Esophagus muscularis mucosa (tissue), 4 donors: Measurements from ENCODE around the gene EP400. TPM values are rescaled to one million over a fixed set of nuclear protein-coding genes. Genes with fewer than 3 reads are reported as not detected.
"Not testable (repeated sequence)": the region's sequence is repeated elsewhere in the genome, so short reads cannot be mapped to it uniquely, and the experiment has no call there.

Experiments
- DNase-seq: peaks from one replicate; pipeline ENCODE4 v3.0.0-alpha.2; 2017; ENCODE audit errors: extremely low spot score
- H3K27ac ChIP-seq, 4 donors: fragments of 200-600 bp; sonication (generic); replicated peaks in 1 of 4; 1 replicate in 3 of 4; 2 replicates in 1 of 4; pipeline ENCODE4 v1.5.1; 2016 to 2019; ENCODE audit warnings: mild to moderate bottlenecking in 1 of 4
- H3K27me3 ChIP-seq, 4 donors: fragments of 200-600 bp; sonication (generic); one replicate each; pipeline versions ENCODE4 v1.5.1 to v1.6.0; 2016 to 2019
- H3K36me3 ChIP-seq, 4 donors: fragments of 200-600 bp; sonication (generic); one replicate each; pipeline ENCODE4 v1.5.1; 2016 to 2019
- H3K4me1 ChIP-seq, 4 donors: fragments of 200-600 bp; sonication (generic); one replicate each; pipeline ENCODE4 v1.5.1; 2016 to 2019
- H3K4me3 ChIP-seq, 4 donors: fragments of 200-600 bp; sonication (generic); 1 replicate in 2 of 4; 2 replicates in 2 of 4; pipeline ENCODE4 v1.5.1; 2016 to 2019; ENCODE audit warnings: mild to moderate bottlenecking in 4 of 4, moderate library complexity in 1 of 4
- H3K9me3 ChIP-seq, 4 donors: fragments of 200-600 bp; sonication (generic); 1 replicate in 3 of 4; 2 replicates in 1 of 4; pipeline ENCODE4 v1.5.1; 2016 to 2019
- EP300 ChIP-seq: sonication (generic); formaldehyde crosslinking; IDR thresholded peaks from one replicate; pipeline ENCODE4 v1.6.1; 2017; ENCODE audit warnings: antibody characterized with exemption
- POLR2A ChIP-seq: fragments of 450-650 bp; IDR thresholded peaks from one replicate; pipeline ENCODE4 v1.6.1; 2017; ENCODE audit warnings: antibody characterized with exemption, moderate library complexity, mild to moderate bottlenecking, low read depth
- POLR2AphosphoS5 ChIP-seq, 2 donors: sonication (generic); formaldehyde crosslinking; IDR thresholded peaks; one replicate each; pipeline ENCODE4 v1.6.1; 2017; ENCODE audit warnings: antibody characterized with exemption in 2 of 2
- WGBS: methylation state at CpG from one replicate; pipeline ENCODE4 v1.1.5; 2018; 5-methylcytosine and 5-hydroxymethylcytosine counted together
- intact Hi-C: fragments of 100-400 bp; cut with DNase I; formaldehyde crosslinking; loops from one replicate; pipeline ENCODE4 v1.15.1; 2023
- total RNA-seq, 4 donors: library from RNA; depleted of rRNA; stranded (reverse); fragments of >200 nt; gene quantifications; one replicate each; pipeline versions ENCODE4 v1.1.0 to v1.2.1, GENCODE V29; 2016
- TF ChIP-seq, protein P1 (sequence below), 3 experiments: fragments of 200-600 bp in 2 of 3; fragments of 450-650 bp in 1 of 3; sonication (generic) in 2 of 3; IDR thresholded peaks; one replicate each; pipeline ENCODE4 v1.5.1; 2017 to 2019; ENCODE audit warnings: antibody characterized with exemption in 3 of 3, mild to moderate bottlenecking in 2 of 3, moderate library complexity in 1 of 3

EP400 gene
- total RNA-seq, 4 donors from 2014 or later: 16.9 to 31.1 (median 22.4) TPM

- peaks cover 23 to 47% (median 37%) of the 10 kb centered on the region in 4 donors for H3K4me1 ChIP-seq
- no peak for DNase-seq
- H3K36me3 ChIP-seq: peaks cover 9 to 22% (median 15%) of the 10 kb centered on the region in 4 donors
- TF ChIP-seq POLR2A: no peak
- TF ChIP-seq EP300: no peak
- no peak for TF ChIP-seq POLR2AphosphoS5 (IDR thresholded peaks at IDR 0.05)
- TF ChIP-seq, protein P1, sequence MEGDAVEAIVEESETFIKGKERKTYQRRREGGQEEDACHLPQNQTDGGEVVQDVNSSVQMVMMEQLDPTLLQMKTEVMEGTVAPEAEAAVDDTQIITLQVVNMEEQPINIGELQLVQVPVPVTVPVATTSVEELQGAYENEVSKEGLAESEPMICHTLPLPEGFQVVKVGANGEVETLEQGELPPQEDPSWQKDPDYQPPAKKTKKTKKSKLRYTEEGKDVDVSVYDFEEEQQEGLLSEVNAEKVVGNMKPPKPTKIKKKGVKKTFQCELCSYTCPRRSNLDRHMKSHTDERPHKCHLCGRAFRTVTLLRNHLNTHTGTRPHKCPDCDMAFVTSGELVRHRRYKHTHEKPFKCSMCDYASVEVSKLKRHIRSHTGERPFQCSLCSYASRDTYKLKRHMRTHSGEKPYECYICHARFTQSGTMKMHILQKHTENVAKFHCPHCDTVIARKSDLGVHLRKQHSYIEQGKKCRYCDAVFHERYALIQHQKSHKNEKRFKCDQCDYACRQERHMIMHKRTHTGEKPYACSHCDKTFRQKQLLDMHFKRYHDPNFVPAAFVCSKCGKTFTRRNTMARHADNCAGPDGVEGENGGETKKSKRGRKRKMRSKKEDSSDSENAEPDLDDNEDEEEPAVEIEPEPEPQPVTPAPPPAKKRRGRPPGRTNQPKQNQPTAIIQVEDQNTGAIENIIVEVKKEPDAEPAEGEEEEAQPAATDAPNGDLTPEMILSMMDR (IDR thresholded peaks at IDR 0.05): no peak
- H3K4me3 ChIP-seq: no peak overlapping the region
- intact Hi-C loops: loop anchor here (2.0 to 5.0 kb wide), 3 partner anchors 19 to 101 kb away; partner anchors contain the start of gene PUS1
- H3K27me3 ChIP-seq: no peaks in the 10 kb centered on the region
- H3K27ac ChIP-seq: peak overlapping the region; percentile 83 to 91 (median 89)
- no peaks in the 10 kb centered on the region for H3K9me3 ChIP-seq
- 94% methylated on average over 1 of the region's 1 CpG for WGBS
Measured at GRCh38 chr12:131948166-131948712, 1.5 kb upstream of the EP400 start.

DNA sequence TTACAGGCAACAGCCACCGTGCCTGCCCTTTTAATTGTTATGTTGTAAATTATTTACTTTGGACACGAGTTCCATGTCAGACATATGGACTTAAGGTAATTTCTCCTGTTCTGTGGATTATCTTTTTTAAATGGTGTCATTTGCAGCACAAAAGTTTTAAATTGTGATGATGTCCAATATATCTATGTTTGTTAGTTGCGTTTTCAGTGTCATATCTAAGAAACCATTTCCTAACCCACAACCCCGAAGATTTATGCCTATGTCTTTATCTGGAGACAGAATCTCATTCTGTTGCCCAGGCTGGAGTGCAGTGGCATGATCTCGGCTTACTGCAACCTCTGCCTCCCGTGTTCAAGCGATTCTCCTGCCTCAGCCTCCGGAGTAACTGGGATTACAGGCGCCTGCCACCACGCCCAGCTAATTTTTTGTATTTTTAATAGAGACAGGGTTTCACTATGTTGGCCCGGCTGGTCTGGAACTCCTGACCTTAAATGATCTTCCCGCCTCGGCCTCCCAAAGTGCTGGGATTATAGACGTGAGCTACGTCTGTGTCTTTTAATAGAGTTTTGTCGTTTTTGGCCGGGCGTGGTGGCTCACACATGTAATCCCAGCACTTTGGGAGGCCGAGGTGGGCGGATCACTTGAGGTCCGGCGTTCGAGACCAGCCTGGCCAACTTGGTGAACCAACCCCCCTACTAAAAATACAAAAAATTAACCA is 870 bp upstream of the EP400 start:
- not testable (repeated sequence) for DNase-seq
- WGBS: 55% methylated on average over 13 of the region's 23 CpGs

DNA sequence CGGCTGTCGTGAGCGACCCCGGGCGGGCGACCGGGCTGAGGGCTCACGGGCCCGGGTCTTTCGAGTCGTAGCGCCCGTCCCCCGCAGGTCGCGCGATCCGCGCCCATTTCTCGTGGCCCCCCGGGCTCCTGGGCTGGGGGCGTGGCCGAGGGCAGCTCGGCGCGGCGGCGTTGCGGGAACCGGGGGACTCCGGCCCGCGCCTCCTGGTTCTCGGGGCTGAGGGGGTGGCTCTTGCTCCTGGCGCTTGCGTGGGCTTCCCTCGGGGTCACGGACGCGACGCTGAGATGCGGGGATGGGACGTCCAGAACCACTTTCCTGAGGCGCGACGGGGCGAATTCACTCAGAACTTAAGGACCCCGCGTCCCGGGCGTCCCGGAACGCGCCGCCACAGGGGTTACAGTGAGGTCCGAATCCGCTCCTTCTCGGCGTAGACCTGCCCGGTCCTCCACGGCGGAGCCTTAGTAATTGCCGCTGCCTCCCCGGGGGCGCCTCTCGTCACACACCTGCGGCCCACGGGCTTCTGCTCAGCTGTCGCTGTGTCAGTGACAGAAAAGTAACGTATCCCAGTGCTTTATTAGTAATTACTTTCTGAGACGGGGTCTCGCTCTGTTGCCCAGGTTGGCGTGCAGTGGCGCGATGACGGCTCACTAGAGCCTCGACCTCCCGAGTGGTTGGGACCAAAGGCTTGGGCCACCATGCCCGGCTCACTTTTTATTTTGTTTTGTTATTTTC is 606 bp downstream of the EP400 start:
- H3K36me3 ChIP-seq: peaks cover 0 to 1% (median 0%) of the 10 kb centered on the region in 4 donors
- intact Hi-C loops: no loop called here
- DNase-seq: peak; percentile 88
- TF ChIP-seq POLR2AphosphoS5 (IDR thresholded peaks at IDR 0.05) (no peak), POLR2A (no peak), EP300 (no peak)
- TF ChIP-seq, protein P1 (IDR thresholded peaks at IDR 0.05): no peak
- H3K27ac ChIP-seq: peak overlapping the region; percentile 83 to 91 (median 89)
- H3K9me3 ChIP-seq: no peaks in the 10 kb centered on the region
- 2% methylated on average over 26 of the region's 79 CpGs for WGBS
- peak overlapping the region; percentile 71 to 100 (median 98) for H3K4me3 ChIP-seq
- peaks cover 23 to 69% (median 41%) of the 10 kb centered on the region in 4 donors for H3K4me1 ChIP-seq
- H3K27me3 ChIP-seq: no peaks in the 10 kb centered on the region

More for the DNA sequence above, 870 bp upstream of the EP400 start:
- H3K27me3 ChIP-seq, H3K9me3 ChIP-seq: not testable (repeated sequence)
- peaks cover 23 to 54% (median 39%) of the 10 kb centered on the region in 4 donors for H3K4me1 ChIP-seq
- peak overlapping the region; percentile 71 to 100 (median 98) for H3K4me3 ChIP-seq
- H3K36me3 ChIP-seq: peaks cover 7 to 16% (median 11%) of the 10 kb centered on the region in 4 donors
- peak overlapping the region; percentile 83 to 91 (median 89) for H3K27ac ChIP-seq
- intact Hi-C loops: loop anchor here (2.0 to 5.0 kb wide), 3 partner anchors 20 to 102 kb away; partner anchors contain the start of gene PUS1

DNA sequence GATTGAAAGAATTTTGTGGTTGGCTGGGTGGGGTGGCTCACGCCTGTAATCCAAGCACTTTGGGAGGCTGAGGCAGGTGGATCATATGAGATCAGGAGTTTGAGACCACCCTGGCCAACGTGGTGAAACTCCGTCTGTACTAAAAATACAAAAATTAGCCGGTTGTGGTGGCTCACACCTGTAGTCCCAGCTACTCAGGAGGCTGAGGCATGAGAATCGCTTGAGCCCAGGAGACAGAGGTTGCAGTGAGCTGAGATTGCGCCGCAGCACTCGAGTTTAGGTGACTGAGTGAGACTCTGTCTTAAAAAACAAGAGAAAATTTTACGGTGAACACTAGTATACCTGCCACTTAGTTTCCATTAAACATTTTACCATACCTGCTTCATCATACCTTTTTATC is 4.1 kb downstream of the EP400 start:
- WGBS: 94% methylated on average over 9 of the region's 9 CpGs
- DNase-seq, H3K4me3 ChIP-seq, intact Hi-C loops, H3K27me3 ChIP-seq, H3K27ac ChIP-seq, H3K36me3 ChIP-seq, H3K9me3 ChIP-seq: not testable (repeated sequence)
- H3K4me1 ChIP-seq: peaks cover 29 to 88% (median 64%) of the 10 kb centered on the region in 4 donors

DNA sequence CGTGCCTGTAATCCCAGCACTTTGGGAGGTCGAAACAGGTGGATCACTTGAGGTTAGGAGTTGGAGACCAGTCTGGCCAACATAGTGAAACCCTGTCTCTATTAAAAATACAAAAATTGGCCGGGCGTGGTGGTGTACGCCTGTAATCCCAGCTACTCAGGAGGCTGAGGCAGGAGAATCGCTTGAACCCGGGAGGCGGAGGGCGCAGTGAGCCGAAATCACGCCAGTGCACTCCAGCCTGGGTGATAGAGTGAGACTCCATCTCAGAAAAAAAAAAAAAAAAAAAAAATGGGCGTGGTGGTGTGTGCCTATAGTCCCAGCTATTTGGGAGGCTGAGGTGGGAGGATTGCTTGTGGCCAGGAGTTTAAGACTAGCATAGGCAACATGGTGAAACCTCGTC is 4.7 kb downstream of the EP400 start:
- H3K4me1 ChIP-seq: peaks cover 34 to 88% (median 64%) of the 10 kb centered on the region in 4 donors
- H3K27ac ChIP-seq, H3K36me3 ChIP-seq, H3K27me3 ChIP-seq, H3K4me3 ChIP-seq, DNase-seq, intact Hi-C loops, H3K9me3 ChIP-seq: not testable (repeated sequence)
- WGBS: 95% methylated on average over 13 of the region's 13 CpGs

DNA sequence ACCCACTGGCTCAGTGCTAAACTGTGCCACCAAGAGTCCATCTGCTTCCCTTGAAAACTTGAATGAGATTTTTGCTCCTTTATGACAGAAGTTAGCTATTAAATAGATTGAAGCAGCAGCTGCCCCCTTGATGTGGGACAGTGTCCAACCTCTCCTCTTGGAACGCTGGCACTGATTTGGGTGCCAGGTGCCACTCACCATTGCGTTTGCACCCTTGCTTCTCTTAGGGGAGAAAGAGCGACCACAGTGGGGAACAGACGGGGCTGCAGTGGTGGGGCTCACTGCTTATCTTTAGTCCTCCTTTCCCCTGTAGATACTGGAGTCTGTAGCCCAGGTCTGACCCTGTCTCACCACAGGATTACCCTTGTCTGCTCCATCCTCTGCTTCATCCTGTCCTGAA is 9.4 kb downstream of the EP400 start:
- DNase-seq: no peak
- WGBS: 88% methylated on average over 4 of the region's 4 CpGs
- TF ChIP-seq EP300 (no peak), POLR2AphosphoS5 (IDR thresholded peaks at IDR 0.05) (no peak), POLR2A (no peak)
- TF ChIP-seq, protein P1 (IDR thresholded peaks at IDR 0.05): no peak
- Histone ChIP-seq H3K4me1 (peaks cover 16 to 70% (median 41%) of the 10 kb centered on the region in 4 donors), H3K27ac (no peak overlapping the region), H3K4me3 (no peak overlapping the region), H3K27me3 (no peaks in the 10 kb centered on the region), H3K36me3 (peaks cover 9 to 23% (median 14%) of the 10 kb centered on the region in 4 donors), H3K9me3 (no peaks in the 10 kb centered on the region)
- intact Hi-C loops: no loop called here
